C4-2B (cell line): Measurements from ENCODE around the gene TENM4.

Experiments used
- ZFX ChIP-seq: fragments of 450-650 bp; IDR thresholded peaks from 2 replicates; pipeline ENCODE4 v1.6.1; 2017
- TF ChIP-seq, protein P1 (sequence below): fragments of 450-650 bp; conservative IDR thresholded peaks from 2 replicates; pipeline ENCODE4 v1.5.1; 2017; ENCODE audit warnings: mild to moderate bottlenecking

DNA sequence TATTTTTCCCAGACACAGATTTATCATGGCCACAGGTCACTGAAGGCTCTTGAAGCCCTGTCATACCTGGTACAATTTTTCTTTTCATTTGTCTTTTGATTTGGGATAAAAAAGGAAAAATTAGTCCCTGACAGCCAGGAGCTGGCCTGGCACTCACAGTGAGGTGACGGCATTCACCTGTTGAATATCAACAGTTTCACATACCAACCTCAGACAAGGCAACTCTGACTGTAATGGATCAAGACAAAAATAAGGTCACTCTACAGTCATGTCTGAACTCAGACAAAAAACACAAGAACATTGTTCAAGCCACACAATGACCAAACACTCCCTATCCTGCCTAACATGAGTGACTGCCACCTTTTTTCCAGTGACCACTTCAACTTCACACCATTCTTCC is 392.9 kb downstream of the TENM4 start:
- TF ChIP-seq, protein P1, sequence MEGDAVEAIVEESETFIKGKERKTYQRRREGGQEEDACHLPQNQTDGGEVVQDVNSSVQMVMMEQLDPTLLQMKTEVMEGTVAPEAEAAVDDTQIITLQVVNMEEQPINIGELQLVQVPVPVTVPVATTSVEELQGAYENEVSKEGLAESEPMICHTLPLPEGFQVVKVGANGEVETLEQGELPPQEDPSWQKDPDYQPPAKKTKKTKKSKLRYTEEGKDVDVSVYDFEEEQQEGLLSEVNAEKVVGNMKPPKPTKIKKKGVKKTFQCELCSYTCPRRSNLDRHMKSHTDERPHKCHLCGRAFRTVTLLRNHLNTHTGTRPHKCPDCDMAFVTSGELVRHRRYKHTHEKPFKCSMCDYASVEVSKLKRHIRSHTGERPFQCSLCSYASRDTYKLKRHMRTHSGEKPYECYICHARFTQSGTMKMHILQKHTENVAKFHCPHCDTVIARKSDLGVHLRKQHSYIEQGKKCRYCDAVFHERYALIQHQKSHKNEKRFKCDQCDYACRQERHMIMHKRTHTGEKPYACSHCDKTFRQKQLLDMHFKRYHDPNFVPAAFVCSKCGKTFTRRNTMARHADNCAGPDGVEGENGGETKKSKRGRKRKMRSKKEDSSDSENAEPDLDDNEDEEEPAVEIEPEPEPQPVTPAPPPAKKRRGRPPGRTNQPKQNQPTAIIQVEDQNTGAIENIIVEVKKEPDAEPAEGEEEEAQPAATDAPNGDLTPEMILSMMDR = no peak
- no peak for TF ChIP-seq ZFX
